ENCODE data around the gene LMBRD1.
"Not testable (repeated sequence)": the region's sequence is repeated elsewhere in the genome, so short reads cannot be mapped to it uniquely, and the experiment has no call there.

LMBRD1 gene

DNA sequence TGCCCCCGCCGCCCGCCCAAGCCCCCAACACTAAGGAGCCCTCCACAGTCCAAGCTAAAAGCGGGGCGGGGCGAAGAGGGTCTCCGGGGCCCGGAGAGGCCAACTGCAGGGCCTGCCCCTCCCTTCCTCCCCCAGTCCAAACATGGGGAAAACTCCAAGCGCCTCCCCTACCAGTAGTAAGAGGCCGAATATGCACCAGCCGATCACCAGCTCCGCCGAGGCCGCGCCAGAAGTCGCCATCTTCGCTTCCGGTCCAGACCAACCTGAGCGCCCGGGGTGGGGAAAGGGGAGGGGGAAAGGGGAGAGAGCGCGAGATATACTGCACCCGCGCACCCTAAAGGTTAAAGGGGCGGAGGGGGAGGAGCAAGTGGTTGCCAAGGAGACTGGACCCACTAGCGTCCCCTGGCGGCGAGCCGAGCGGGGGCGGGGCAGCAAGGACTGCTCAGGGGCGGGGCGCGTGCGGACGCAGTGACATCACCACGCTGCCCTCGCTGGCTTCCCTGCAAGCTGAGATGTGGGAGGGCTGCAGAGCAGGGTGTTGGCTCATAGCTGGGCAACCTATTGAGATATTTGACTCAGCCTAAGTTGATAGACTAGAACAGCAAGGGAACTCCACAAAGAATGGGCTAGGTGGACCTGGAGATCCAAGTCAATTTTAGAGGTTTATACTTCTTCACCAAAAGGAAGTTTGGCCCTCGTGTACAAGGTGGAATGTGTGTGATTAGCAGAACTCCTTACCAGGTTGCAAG is at the start of gene LMBRD1:
LMBRD1 (minus strand) TSS at position 369 of the 749 bp plus-strand sequence; CDS start at position 240, 129 bp downstream.
- DNase-seq (ENCODE audit: low spot score), result peak; percentile 98

DNA sequence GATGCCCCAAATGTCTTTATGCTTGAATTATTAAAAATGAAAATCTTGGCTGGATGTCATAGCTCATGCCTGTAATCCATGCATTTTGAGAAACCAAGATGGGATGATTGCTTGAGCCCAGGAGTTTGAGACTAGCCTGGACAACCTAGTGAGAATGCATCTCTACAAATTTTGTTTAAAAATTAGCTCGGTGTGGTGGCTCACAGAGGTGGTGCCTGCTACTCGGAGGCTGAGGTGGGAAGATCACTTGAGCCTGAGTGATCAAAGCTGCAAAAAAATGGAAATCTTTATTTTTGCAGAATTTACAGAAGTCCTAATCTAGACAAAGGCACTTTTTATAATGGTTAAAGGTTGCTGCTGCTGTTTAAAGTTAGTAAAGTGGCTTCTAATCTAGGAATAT is 49.5 kb upstream of the LMBRD1 start:
- no peak for DNase-seq (ENCODE audit: low spot score)

DNA sequence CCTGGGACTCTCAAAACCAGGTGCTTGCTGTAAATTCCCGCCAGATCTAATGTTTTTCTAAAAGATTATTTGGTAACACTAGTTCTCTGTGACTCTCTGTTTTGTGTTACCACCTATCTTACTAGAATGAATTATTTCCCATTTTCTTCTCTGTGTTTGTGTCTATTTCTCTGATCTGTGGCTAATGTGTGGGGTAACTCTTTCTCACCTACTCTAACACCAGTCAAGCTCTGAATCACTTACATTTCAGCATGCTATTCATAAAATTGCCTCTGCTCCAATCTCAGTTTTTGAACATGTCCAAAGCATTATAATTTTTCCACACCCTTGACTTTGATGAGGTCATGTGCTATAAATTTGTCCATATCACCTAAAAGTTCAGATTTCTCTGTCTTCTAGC is 46.4 kb upstream of the LMBRD1 start:
- no peak for DNase-seq (ENCODE audit: low spot score)

DNA sequence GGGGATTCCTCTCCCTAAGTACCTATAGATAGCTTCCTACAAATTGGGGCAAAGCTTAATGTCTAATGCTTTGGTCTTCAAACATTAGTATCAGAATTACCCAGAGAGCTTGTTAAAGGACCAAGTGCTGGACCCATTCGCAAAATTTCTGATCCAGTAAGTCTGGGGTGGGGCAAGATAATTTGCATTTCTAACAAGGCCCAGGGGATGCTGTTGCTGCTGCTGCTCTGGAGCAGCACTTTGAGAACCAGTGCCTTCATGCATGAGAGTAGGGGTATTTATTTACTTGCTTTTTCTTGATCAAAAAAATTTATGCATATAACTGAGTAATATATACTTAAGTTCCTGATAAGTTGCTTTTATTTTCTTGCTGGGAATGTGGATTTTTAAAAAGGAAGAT is 45.1 kb upstream of the LMBRD1 start:
- no peak for DNase-seq (ENCODE audit: low spot score)

DNA sequence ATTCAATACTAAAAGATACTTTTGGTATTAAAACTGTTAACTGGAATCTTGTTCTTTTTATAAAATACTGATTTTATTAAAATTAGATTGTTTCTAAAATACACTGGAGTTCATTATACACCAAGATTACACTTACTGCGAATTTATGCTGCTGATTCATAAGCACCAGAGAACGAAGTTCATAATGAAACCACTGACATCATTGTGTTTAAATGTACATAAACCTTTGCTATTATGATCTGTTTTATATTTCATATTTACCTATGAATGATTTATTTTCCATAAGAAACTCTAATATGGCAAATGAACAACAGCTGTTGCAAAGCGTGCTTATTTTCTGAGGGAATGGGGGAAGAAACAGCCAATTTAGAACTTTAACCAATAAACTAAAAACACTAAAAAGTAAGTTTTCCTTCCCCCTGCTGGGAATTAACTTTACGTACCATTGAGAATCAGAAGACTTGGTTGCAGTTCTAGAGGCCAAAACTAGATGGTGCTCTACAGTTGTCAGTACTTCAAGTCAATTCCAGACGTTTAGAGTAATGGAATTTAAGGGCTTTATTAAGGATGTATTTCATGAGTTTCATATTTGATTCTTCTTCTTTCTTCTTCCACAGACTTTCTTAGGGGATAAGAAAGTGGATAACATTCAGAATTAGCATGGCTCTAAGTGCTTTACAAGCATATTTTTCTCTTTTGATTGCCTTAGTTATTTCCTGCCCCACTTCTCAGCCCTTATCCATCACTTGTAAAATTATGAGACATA is 38.8 kb upstream of the LMBRD1 start:
- DNase-seq (ENCODE audit: low spot score), result no peak

DNA sequence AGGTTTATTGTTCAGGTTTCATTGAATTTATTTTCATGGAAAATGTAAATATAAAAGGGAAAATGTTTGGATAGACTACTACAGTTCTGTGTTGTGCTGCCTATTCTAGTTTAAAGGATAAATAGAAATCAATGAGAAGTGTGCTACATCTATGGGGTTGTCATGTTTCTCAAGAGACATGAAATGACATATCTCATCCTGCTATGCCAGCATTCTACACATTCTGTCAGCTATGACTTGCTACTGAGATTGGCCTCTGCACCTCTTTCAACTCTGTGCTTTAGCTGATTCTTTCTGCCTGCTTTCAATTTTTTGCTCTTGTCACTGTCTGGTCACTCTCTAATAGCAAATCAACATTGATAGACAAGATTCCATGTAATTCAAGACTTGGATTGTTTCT is 35.7 kb upstream of the LMBRD1 start:
- no peak for DNase-seq (ENCODE audit: low spot score)

DNA sequence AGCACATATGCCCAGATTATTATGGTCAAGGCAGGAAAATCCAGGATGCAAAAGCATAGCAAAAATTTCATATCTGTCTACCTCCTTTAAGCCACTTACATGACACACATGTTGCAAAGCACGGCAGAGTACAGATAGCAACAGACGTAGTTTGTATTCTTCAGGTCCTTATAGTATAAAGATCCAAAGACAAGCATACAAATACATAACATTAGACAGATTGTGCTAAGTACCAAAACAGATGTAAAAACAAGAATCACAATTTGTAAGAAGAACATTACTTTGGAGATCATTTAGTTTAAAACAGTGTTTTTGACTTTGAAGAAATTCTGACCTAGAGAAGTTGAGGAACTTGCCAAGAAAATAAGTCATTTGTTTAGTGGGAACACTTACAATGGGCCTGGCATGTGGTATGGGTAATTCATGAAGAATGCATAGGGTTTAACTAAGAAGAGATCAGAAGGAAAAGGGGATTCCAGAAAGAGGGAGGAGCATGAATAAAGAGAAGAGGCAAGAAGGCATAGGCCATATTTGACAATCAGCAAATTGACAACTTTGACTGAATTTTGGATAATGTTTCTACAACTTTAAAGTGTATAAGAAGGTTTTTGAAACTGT is 30.6 kb upstream of the LMBRD1 start:
- DNase-seq (ENCODE audit: low spot score), result no peak

DNA sequence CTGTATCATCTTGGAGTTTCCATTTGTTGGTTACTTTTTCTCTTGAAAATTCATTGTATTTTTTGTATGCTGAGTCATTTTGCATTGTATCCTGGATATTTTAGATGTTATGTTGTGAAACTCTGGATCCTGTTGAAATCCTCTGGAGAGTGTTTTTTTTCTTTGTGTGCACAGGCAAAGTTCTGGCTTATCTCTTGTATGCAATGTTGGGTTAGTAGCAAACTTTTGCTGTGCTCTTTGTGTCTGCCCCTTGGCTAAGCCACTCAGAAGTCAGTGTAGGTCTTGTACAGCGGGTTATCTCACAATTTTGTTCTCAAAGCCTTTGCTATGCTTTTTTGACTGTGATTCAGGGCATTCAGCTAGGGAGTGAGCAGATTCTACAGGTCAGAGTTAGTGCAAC is 29.1 kb upstream of the LMBRD1 start:
- DNase-seq (ENCODE audit: low spot score), result no peak

DNA sequence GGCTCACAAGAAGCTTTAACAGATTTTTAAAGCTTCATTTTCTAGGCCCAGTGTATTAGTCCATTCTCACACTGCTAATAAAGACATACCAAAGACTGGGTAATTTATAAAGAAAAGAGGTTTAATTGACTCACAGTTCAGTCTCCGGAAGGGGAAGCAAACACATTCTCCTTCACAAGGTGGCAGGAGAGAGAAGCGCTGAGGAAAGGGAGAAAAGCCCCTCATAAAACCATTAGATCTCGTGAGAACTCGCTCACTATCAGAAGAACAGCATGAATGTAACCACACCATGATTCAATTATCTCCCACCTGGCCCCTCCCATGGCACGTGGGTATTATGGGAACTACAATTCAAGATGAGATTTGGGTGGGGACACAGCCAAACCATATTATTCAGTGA is 27.5 kb upstream of the LMBRD1 start:
- not testable (repeated sequence) for DNase-seq (ENCODE audit: low spot score)

DNA sequence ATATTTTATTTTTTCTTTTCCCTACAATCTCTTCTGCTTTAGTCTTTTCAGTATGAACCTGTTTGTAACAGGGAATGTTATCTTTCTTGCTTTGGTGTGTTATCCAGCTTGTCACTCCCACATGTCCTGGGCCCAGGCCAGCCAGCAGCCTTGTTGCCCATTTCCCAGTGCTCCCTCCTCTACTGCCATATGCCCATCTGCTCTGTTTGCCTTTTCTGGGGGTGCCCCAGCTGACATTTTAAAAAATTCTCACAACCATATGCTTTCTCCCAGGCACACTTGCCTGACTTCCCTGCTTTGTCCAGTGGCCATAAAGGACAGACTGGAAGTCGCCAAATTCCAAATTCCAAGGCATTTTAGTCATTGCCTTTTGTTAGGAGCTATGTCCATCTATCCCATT is 23.6 kb upstream of the LMBRD1 start:
- DNase-seq (ENCODE audit: low spot score), result no peak

DNA sequence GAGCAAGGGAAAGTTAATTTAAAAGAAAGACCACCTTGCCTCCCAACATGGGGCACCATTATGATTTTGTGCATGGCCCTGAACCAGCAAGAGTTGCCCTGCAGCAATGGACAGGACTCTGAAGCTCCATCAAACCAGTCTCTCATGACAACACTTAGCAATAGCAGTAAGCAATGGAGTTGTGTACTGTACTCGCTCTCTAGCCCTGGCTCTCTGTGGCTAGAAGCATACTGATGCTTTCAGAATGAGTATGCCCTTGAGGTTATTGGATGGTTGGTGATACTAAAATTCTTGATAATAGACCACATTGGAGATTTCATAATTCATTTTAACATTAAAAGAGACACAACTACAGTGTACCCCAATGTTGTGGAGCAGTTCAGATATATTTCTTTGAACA is 23.2 kb upstream of the LMBRD1 start:
- no peak for DNase-seq (ENCODE audit: low spot score)

DNA sequence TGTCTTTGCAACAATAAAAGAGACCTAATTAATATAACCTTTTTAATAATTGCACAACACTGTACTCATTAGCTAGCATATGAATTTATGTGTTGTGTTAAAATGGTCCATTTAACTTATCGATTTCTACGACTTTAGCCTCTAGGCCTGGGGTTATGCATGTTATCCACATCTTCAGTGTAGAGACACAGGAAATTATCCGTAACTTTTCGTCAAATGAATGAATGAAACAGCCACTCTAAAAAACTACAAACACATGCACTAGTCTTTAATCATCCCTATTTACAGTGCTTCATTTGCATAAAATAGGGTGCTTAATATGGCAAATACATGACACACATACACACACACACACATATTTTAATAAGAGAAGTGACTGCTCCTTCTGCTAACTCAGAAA is 22.3 kb upstream of the LMBRD1 start:
- no peak for DNase-seq (ENCODE audit: low spot score)

DNA sequence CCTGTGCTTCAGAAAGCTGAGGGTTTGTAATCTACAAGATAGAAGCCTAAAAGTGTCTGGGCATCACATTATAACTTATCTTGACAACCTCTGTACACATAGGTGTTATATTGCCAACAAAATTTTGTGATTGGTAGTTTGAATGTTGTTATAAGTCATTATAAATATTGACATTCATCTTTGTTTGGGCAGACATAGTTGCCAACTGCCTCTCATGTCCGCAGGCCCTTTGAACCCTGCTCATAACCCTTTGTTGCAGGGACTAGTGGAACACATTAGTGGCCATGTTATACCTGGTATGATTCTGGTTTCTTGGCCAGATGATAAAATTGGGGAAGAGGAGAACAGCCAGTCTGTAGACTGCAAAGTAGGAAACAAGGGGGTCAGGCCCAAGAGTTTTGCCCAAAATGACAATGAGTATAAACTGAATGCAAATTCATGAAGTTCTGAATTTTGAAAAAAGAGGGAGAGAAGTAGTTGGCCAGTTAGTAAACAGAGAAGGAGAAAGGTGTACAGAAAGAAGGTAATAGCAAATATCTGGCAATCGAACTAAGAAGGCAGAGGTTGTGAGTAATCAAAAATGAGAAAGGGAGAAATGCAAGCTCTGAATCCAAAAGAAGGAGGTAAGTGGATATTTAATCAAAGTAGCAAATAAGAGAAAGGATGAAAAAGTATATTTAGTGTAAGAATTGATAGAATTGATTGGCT is 21.6 kb upstream of the LMBRD1 start:
- no peak for DNase-seq (ENCODE audit: low spot score)

DNA sequence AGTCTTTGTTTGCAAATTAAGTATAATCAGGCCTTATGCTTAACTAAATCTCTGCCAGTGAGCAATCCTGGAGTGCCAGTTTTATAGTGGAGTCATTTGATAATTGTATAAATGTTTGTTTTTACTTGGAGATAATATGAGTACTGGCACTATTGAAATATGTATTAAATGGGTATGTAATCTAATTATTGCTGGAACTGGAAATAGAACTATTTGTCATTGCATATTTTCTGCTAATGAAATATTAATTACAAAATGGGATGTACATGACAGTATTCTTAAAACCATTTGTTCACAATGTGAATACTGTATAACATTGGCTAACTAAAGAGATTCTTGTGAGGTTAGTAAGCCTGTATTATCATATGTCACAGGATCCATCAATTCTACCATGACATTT is 20.5 kb upstream of the LMBRD1 start:
- DNase-seq (ENCODE audit: low spot score), result no peak

DNA sequence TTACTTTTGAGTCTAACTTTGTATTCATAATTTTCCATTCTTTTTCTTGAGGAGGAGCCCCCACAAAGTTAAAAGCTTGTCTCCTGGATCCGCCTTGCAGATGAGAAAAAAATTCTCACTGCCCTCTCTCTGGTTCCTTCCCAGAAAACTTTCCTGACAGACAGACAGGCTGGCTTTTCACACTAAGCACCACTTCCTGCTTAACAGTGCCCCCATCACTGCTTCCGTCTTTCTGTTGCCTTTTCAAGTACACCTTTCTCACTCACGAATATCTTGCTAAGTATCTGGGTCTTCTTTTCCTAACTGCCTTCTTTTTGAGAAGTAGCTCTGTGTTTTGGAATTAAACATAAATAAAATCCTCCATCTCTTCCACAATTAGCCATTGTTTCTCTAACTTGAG is 19.8 kb upstream of the LMBRD1 start:
- no peak for DNase-seq (ENCODE audit: low spot score)

DNA sequence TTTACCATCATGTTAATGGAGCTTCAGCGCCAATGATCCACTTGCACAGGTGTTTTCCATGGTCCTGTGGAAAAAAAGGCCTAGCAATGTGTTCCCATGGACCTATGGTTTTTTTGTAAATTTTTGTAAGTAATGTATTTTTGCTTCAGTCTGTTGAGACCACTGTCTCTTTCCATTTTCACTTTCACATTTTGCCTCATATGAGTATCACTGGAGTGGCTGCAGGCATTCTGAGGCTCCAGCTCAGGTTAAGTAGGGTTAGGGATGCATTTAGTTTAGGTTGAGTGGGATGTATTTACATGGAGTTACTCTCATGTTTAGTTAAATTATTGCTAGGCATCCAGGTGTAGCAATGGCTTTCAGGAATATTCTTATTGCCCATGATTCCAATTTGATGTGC is 19.2 kb upstream of the LMBRD1 start:
- DNase-seq (ENCODE audit: low spot score), result no peak

DNA sequence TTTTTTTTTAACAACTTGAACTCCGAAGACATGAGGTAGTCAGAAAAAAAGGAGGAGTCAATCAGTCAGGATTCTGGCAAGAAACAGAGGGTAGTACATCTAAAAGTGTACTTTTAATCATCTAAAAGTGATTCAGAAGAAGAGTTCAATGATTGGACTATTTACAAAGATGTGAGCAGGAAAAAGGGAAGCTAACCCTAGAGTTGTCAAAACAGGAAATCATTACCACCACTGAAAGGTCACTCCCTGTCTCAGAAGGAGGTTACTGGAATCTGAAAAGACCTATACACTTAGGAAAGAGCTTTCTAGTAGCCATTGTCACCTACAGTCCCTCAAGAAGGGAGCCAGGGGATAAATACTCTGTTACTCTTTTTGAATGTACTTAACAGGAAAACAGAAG is 16.7 kb upstream of the LMBRD1 start:
- DNase-seq (ENCODE audit: low spot score), result no peak

DNA sequence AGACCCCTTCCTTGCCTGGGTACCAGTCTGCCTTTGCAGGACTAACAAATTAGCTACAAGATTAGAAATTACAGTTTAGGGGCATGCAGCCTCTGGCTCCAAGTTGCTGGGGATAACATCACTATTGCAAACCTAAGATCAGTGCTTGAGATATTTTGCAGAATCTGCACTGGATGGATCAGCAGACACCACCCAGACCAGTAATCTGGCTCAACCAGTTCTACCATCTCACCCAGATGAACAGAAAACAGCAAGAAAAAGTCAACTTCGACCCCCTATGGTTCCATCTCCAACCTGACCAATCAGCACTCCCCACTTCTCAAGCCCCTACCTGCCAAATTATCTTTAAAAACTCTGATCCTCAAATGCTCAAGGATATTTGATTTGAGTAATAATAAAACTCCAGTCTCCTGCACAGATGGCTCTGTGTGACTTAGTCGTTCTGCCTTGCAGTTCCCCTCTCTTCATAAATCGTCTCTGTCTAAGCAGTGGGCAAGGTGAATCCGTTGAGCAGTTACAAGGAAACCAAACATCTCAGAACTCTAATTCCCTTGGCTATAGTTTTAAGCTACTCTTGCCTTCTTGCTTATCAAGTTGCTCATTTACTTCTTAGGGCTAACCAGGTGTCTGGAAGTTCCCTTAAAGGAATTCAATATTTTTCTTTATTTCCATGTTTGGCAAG is 16.1 kb upstream of the LMBRD1 start:
- DNase-seq (ENCODE audit: low spot score), result no peak

DNA sequence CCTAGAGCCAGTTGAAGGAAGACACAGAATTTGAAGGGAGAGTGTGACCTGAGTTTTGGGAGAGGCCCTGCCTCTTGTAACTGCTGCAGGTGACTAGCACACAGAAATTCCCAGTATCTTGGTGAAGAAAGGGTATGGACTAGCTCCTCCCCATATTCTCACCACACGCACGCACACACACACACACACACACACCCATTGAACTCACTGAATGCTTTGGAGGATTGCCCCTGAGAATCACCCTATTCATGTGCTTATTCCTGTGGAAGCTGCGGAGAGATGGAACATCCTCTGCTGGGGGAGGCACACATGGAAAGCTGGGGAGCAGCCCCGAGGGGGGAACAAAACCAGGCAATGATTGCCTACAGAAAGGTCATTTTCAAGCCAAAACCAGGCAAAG is 6.2 kb upstream of the LMBRD1 start:
- no peak for DNase-seq (ENCODE audit: low spot score)

DNA sequence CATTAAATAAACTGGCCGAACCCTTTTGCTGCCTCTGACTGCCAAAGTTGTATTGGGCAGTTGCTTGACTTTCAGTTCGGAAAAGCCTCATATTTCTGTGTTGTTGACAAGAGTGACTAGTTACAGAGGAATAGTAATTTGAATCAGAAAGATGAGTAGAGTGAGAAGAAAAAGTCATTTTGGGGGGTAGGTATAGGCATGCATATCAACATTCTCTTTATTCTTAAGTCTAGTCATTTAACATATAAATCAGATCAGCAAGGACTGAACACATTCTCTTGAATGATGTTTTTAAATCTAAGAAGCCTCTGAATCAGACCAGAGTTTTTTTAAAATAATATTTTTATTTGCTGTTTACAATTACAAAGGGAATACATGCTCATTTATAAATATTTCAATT is 4.9 kb upstream of the LMBRD1 start:
- DNase-seq (ENCODE audit: low spot score), result no peak

DNA sequence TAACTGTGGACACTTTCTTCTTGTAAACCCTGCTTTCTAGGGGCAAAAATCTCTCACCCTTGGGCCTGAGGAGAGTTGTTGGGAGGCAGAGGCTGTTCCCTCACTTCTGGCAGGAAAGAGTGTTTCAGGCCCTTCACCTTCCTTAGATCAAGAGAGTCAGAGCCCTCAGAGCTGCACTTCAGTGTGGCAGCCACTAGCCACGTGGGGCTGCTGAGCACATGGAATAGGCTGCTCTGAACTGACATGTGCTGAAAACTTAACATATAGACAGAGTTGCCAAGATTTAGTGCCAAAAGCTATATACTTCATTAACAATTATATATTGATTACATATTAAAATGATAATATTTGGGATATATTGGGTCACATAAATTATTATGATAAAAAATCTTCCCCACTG is 4.4 kb upstream of the LMBRD1 start:
- no peak for DNase-seq (ENCODE audit: low spot score)

DNA sequence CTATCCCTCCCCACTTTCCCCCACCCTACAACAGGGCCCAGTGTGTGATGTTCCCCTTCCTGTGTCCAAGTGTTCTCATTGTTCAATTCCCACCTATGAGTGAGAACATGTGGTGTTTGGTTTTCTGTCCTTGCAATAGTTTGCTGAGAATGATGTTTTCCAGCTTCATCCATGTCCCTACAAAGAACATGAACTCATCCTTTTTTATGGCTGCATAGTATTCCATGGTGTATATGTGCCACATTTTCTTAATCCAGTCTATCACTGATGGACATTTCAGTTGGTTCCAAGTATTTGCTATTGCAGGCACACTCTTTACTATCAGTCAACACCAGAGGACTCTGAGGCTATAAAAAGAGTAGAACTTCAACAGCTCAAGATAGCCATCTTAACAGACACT is 2.0 kb upstream of the LMBRD1 start:
- not testable (repeated sequence) for DNase-seq (ENCODE audit: low spot score)

Measured in left forelimb (tissue), 1 donor.